WTC11 (cell line): ENCODE results near the gene TSEN2. TPM values are rescaled to one million over a fixed set of nuclear protein-coding genes. Genes with fewer than 3 reads are reported as not detected.

Experiments used
- ATAC-seq: fragments of 200-7000 bp; cut with Tn5 transposase; 2 replicates; pipeline ENCODE4 v1.10.0; 2021; ENCODE audit warnings: mild to moderate bottlenecking, moderate library complexity
- CTCF ChIA-PET: fragments of 300-600 bp; sonication (Branson Sonifier 250); formaldehyde crosslinking; loops from one replicate; lab custom pipeline; 2021; ENCODE audit warnings: antibody characterized with exemption; lab: Charles Lee
- POLR2A ChIA-PET: fragments of 350-600 bp; sonication (Branson Sonifier 250); formaldehyde crosslinking; loops from one replicate; lab custom pipeline; 2021; ENCODE audit warnings: antibody characterized with exemption; lab: Charles Lee
- DNase-seq: peaks from one replicate; pipeline ENCODE4 v3.0.0; 2021; ENCODE audit warnings: low spot score
- H3K27ac Mint-ChIP-seq: 2 replicates; pipeline ENCODE4 v1.8.0; 2021; ENCODE audit warnings: mixed read lengths
- H3K27me3 Mint-ChIP-seq: 2 replicates; pipeline ENCODE4 v1.8.0; 2021; ENCODE audit warnings: low read depth, mild to moderate bottlenecking, moderate library complexity, mixed read lengths
- H3K36me3 Mint-ChIP-seq: 2 replicates; pipeline ENCODE4 v1.8.0; 2021; ENCODE audit warnings: mixed read lengths
- H3K4me1 Mint-ChIP-seq: 2 replicates; pipeline ENCODE4 v1.8.0; 2022; ENCODE audit warnings: mixed read lengths
- H3K4me3 Mint-ChIP-seq: 2 replicates; pipeline ENCODE4 v1.8.0; 2021; ENCODE audit warnings: mild to moderate bottlenecking, moderate library complexity, mixed read lengths
- H3K9me3 Mint-ChIP-seq: 2 replicates; pipeline ENCODE4 v1.8.0; 2021; ENCODE audit warnings: mixed read lengths
- ATF2 ChIP-seq: sonication (generic); formaldehyde crosslinking; IDR thresholded peaks from 2 replicates; pipeline ENCODE4 v1.8.1; 2022; ENCODE audit warnings: low read depth, missing genetic modification reagents, borderline replicate concordance
- ATF3 ChIP-seq: sonication (generic); formaldehyde crosslinking; conservative IDR thresholded peaks from 2 replicates; pipeline ENCODE4 v1.8.1; 2022; ENCODE audit warnings: mild to moderate bottlenecking, missing genetic modification reagents
- CREM ChIP-seq: sonication (generic); formaldehyde crosslinking; IDR thresholded peaks from 2 replicates; pipeline ENCODE4 v1.8.1; 2022; ENCODE audit warnings: mild to moderate bottlenecking, missing genetic modification reagents, moderate library complexity
- CTCF ChIP-seq: fragments of 200-600 bp; IDR thresholded peaks from 2 replicates; pipeline ENCODE4 v1.8.0; 2022; ENCODE audit warnings: antibody characterized with exemption
- FOXJ3 ChIP-seq: sonication (generic); formaldehyde crosslinking; IDR thresholded peaks from 2 replicates; pipeline ENCODE4 v1.9.0; 2021; ENCODE audit warnings: missing genetic modification reagents, mild to moderate bottlenecking, borderline replicate concordance
- FOXP1 ChIP-seq: sonication (generic); formaldehyde crosslinking; IDR thresholded peaks from 2 replicates; pipeline ENCODE4 v1.8.0; 2022; ENCODE audit warnings: missing genetic modification reagents, mild to moderate bottlenecking, moderate library complexity, borderline replicate concordance
- GTF2I ChIP-seq: fragments of 250-450 bp; sonication (Bioruptor Pico); conservative IDR thresholded peaks from 2 replicates; pipeline ENCODE4 v1.4.0; 2021; ENCODE audit warnings: mild to moderate bottlenecking
- HMGA2 ChIP-seq: fragments of 250-450 bp; sonication (Bioruptor Pico); IDR thresholded peaks from 2 replicates; pipeline ENCODE4 v1.4.0; 2021; ENCODE audit warnings: mild to moderate bottlenecking, moderate library complexity
- NFATC4 ChIP-seq: fragments of 250-450 bp; sonication (Bioruptor Pico); IDR thresholded peaks from 2 replicates; pipeline ENCODE4 v1.9.0; 2021; ENCODE audit warnings: mild to moderate bottlenecking
- NFYB ChIP-seq: sonication (generic); formaldehyde crosslinking; conservative IDR thresholded peaks from 2 replicates; pipeline ENCODE4 v1.8.0; 2022; ENCODE audit warnings: low read depth, missing genetic modification reagents
- NR1H2 ChIP-seq: sonication (generic); formaldehyde crosslinking; IDR thresholded peaks from 2 replicates; pipeline ENCODE4 v1.9.0; 2021; ENCODE audit warnings: mild to moderate bottlenecking, moderate library complexity, missing genetic modification reagents
- PREB ChIP-seq: sonication (generic); formaldehyde crosslinking; IDR thresholded peaks from 2 replicates; pipeline ENCODE4 v1.8.1; 2022; ENCODE audit warnings: mild to moderate bottlenecking, missing genetic modification reagents, moderate library complexity, borderline replicate concordance
- RELA ChIP-seq: sonication (generic); formaldehyde crosslinking; IDR thresholded peaks from 2 replicates; pipeline ENCODE4 v1.8.1; 2022; ENCODE audit warnings: missing genetic modification reagents, mild to moderate bottlenecking, borderline replicate concordance
- ZNF263 ChIP-seq: sonication (generic); formaldehyde crosslinking; IDR thresholded peaks from 2 replicates; pipeline ENCODE4 v1.8.1; 2022; ENCODE audit warnings: low read depth, mild to moderate bottlenecking, moderate library complexity, missing genetic modification reagents
- ZNF317 ChIP-seq: sonication (generic); formaldehyde crosslinking; IDR thresholded peaks from 2 replicates; pipeline ENCODE4 v1.8.1; 2023; ENCODE audit warnings: low read depth, mild to moderate bottlenecking, moderate library complexity, missing genetic modification reagents, borderline replicate concordance
- ZNF671 ChIP-seq: fragments of 250-450 bp; sonication (Bioruptor Pico); IDR thresholded peaks from 2 replicates; pipeline ENCODE4 v1.8.0; 2021; ENCODE audit warnings: mild to moderate bottlenecking
- ZSCAN18 ChIP-seq: fragments of 250-450 bp; sonication (Bioruptor Pico); IDR thresholded peaks from 2 replicates; pipeline ENCODE4 v2.1.2; 2022; ENCODE audit warnings: mild to moderate bottlenecking, moderate library complexity
- total RNA-seq: library from RNA; stranded (reverse); gene quantifications from 3 replicates; pipeline ENCODE4 v1.2.3, GENCODE V29; 2021
- TF ChIP-seq, protein P1 (sequence below): sonication (generic); formaldehyde crosslinking; IDR thresholded peaks from 2 replicates; pipeline ENCODE4 v1.8.0; 2023; ENCODE audit warnings: missing genetic modification reagents
- TF ChIP-seq, protein P2 (sequence below): sonication (generic); formaldehyde crosslinking; IDR thresholded peaks from 2 replicates; pipeline ENCODE4 v1.8.1; 2023; ENCODE audit warnings: mild to moderate bottlenecking, missing genetic modification reagents, moderate library complexity
- TF ChIP-seq, protein P3 (sequence below): fragments of 250-450 bp; sonication (Bioruptor Pico); conservative IDR thresholded peaks from 2 replicates; pipeline ENCODE4 v1.9.0; 2021; ENCODE audit warnings: mild to moderate bottlenecking
- TF ChIP-seq, protein P4 (sequence below): fragments of 250-450 bp; sonication (Bioruptor Pico); IDR thresholded peaks from 2 replicates; pipeline ENCODE4 v1.9.0; 2021; ENCODE audit warnings: moderate library complexity, mild to moderate bottlenecking, inconsistent platforms, borderline replicate concordance

TSEN2 gene
- total RNA-seq, 1 experiment from 2014 or later = 21.1 TPM

- ChIA-PET CTCF (no interaction called here), POLR2A (no interaction called here)
- H3K9me3 Mint-ChIP-seq = no peaks in the 10 kb centered on the region
- no peak overlapping the region for H3K27ac Mint-ChIP-seq
- no peaks in the 10 kb centered on the region for H3K27me3 Mint-ChIP-seq
- no peak overlapping the region for H3K4me3 Mint-ChIP-seq
- H3K36me3 Mint-ChIP-seq = peaks cover 36% of the 10 kb centered on the region
- ATAC-seq (no peak), DNase-seq (no peak)
- TF ChIP-seq PREB (CRISPR knock-in tag) (no peak), ATF2 (CRISPR knock-in tag) (no peak), FOXJ3 (CRISPR knock-in tag) (no peak), NR1H2 (CRISPR knock-in tag) (no peak), ZNF263 (CRISPR knock-in tag) (no peak), HMGA2 (CRISPR knock-in tag) (no peak), NFATC4 (CRISPR knock-in tag) (no peak), ZSCAN18 (CRISPR knock-in tag) (no peak), CTCF (no peak), GTF2I (CRISPR knock-in tag) (no peak), CREM (CRISPR knock-in tag) (no peak), ATF3 (no peak)
- TF ChIP-seq, protein P1, sequence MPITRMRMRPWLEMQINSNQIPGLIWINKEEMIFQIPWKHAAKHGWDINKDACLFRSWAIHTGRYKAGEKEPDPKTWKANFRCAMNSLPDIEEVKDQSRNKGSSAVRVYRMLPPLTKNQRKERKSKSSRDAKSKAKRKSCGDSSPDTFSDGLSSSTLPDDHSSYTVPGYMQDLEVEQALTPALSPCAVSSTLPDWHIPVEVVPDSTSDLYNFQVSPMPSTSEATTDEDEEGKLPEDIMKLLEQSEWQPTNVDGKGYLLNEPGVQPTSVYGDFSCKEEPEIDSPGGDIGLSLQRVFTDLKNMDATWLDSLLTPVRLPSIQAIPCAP (CRISPR knock-in tag) = no peak
- TF ChIP-seq, protein P2, sequence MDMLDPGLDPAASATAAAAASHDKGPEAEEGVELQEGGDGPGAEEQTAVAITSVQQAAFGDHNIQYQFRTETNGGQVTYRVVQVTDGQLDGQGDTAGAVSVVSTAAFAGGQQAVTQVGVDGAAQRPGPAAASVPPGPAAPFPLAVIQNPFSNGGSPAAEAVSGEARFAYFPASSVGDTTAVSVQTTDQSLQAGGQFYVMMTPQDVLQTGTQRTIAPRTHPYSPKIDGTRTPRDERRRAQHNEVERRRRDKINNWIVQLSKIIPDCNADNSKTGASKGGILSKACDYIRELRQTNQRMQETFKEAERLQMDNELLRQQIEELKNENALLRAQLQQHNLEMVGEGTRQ (CRISPR knock-in tag) = no peak
- H3K4me1 Mint-ChIP-seq = peaks cover 7% of the 10 kb centered on the region
These were observed 6.3 kb downstream of the TSEN2 start for GRCh38 chr3:12490547-12490946.

DNA sequence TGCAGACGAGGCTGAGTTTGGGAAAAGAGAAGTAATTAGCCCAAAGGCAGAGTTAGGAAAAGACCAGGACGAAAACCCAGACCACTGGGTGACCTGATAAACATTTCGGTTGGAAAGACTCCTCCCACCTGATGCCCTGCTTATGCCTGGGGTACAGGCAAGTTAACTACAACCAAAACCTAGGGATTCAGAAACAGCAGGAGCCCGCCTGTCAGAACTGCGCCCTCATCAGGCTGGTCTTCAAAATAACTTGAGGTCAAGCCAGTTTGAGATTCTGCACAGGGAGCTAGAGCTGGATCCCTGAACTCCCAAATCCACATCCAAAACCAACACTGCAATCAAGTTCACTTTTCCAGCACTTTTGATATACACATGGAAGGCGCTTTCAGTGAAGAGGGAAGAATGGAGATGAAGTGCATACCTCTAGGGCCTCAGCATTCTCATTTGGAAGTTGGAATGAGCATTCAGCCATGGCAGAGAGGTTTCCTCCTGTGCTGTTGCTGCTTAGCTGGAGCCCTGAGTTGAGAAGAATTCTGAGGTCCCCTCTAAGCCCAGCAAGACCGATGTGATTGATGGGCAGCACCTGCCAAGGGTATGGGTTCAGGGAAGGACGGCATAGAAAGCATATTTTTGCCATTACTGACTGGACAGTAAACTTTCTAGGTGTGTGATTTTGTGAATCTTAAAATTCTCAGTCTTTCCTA is 11.6 kb downstream of the TSEN2 start:
- Mint-ChIP-seq H3K4me1 (no peaks in the 10 kb centered on the region), H3K27ac (no peak overlapping the region), H3K9me3 (no peaks in the 10 kb centered on the region), H3K36me3 (peaks cover 63% of the 10 kb centered on the region), H3K4me3 (no peak overlapping the region), H3K27me3 (no peaks in the 10 kb centered on the region)
- peak; percentile 87 for ATAC-seq
- DNase-seq = peak; percentile 56
- POLR2A ChIA-PET = no interaction called here
- CTCF ChIA-PET = interaction anchor here (0.5 to 2.6 kb wide), 17 partner anchors 9 to 361 kb away, joined by 3 to 24 read pairs (median 3); partner anchors contain the start of gene TSEN2
- TF ChIP-seq ZNF671 (CRISPR knock-in tag) = no peak
- no peak for TF ChIP-seq FOXP1
- TF ChIP-seq CREM (CRISPR knock-in tag) = no peak
- no peak for TF ChIP-seq NFYB (CRISPR knock-in tag)
- no peak for TF ChIP-seq RELA (CRISPR knock-in tag)
- TF ChIP-seq, protein P3, sequence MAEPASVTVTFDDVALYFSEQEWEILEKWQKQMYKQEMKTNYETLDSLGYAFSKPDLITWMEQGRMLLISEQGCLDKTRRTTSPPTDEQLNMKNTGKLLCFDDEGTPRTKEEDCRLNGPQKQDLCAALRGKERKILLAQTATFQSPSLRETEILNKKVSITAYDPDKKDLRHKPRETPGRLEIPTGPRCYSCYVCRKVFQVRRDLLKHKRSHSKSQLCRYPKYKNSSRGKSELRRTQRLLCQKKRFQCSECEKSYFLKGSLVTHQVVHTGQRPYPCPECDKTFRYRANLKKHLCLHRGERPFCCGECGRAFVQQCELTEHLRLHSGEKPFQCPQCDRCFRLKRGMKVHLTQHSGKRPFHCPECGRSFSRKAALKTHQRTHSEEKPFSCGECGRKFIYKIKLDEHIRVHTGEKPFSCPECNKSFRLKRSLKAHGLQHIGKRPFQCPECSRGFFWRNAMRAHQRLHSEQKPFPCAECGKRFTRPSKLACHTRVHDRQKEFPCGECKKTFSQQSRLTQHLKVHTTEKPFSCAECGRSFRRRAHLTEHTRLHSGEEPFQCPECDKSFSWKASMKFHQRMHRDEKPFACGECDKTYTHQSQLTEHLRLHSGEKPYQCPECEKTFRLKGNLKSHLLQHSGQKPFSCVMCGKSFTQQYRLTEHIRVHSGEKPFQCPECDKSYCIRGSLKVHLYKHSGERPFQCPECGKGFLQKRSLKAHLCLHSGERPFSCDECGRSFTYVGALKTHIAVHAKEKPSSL (CRISPR knock-in tag) = no peak
- TF ChIP-seq, protein P4, sequence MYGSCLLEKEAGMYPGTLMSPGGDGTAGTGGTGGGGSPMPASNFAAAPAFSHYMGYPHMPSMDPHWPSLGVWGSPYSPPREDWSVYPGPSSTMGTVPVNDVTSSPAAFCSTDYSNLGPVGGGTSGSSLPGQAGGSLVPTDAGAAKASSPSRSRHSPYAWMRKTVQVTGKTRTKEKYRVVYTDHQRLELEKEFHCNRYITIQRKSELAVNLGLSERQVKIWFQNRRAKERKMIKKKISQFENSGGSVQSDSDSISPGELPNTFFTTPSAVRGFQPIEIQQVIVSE (CRISPR knock-in tag) = no peak
- no peak for TF ChIP-seq ZNF317 (CRISPR knock-in tag)
